ENCODE results near the gene PGGT1B. TPM values are rescaled to one million over a fixed set of nuclear protein-coding genes. Genes with fewer than 3 reads are reported as not detected.

Gene PGGT1B
- total and polyA plus RNA-seq, 2 of the 8 experiments (the other 6 are each of a cell fraction or from before 2014, with no cell fraction given), result 1.9 to 43.1 TPM

DNA sequence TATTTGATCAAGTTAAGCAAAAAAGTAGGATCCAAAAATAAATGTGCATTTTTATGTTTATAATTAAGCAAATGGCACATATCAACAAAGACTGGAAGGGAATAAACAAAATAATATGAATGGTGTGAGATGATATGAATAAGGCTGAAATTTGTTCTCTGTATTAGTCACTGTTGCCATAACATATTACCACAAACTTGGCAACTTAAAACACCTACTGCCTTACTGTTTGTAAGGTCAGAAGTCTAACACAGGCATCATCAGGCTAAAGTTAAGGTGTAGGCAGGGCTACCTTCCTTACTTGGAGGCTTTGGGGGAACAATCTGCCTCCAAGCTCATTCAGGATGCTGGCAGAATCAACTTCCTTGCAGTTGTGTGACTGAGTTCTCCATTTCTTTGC is 19.3 kb downstream of the PGGT1B start:
- POLR2A ChIA-PET (ENCODE audit: partially characterized antibody), result no interaction called here
- Histone ChIP-seq H3K9me3 (ENCODE audit: insufficient read depth in 2 of 2, low read depth in 1 of 2, low read length in 1 of 2) (no peaks in the 10 kb centered on the region), H3K4me2 (ENCODE audit: insufficient read depth in 1 of 2, low read depth in 2 of 2, low read length in 2 of 2) (no peak overlapping the region), H3K4ac (replicated peaks; ENCODE audit: insufficient read length, low read depth, low read length) (no peak overlapping the region), H2BK12ac (ENCODE audit: low read depth, low read length) (no peak overlapping the region), H3K23me2 (ENCODE audit: low read depth, low read length) (no peaks in the 10 kb centered on the region), H4K5ac (ENCODE audit: insufficient read length, low read depth, low read length) (no peak overlapping the region), H3K56ac (replicated peaks; ENCODE audit: insufficient read length, low read depth, low read length) (no peak overlapping the region), H2BK5ac (ENCODE audit: low read depth, low read length) (no peak overlapping the region), H3K79me1 (ENCODE audit: low read depth, low read length) (no peaks in the 10 kb centered on the region; the same call in 1 of the 2 replicates), H2BK120ac (replicated peaks; ENCODE audit: low read depth, low read length) (no peak overlapping the region), H4K8ac (ENCODE audit: extremely low read depth, insufficient read depth, low read length) (no peak overlapping the region), H3K14ac (ENCODE audit: insufficient read length) (no peak overlapping the region), H3K9ac (replicated peaks in 1 of 4; ENCODE audit: extremely low read depth in 1 of 4, low read depth in 3 of 4, low read length in 3 of 4) (no peak overlapping the region), H3K27ac (ENCODE audit: low read depth, low read length) (no peak overlapping the region), H2AK5ac (ENCODE audit: low read depth, low read length) (no peak overlapping the region), H3K23ac (ENCODE audit: insufficient read length) (no peak overlapping the region), H2BK15ac (ENCODE audit: low read length) (no peak overlapping the region), H4K91ac (replicated peaks; ENCODE audit: insufficient read length, low read length) (no peak overlapping the region), H3K79me2 (ENCODE audit: control insufficient read depth in 1 of 2, insufficient read depth in 2 of 2, low read length in 2 of 2) (no peaks in the 10 kb centered on the region; a peak in 1 of 4 replicates), H3K18ac (ENCODE audit: extremely low read depth, low read length) (no peak overlapping the region), H3K4me1 (replicated peaks in 1 of 4; ENCODE audit: control insufficient read depth in 3 of 4, insufficient read depth in 4 of 4, low read length in 3 of 4) (no peaks in the 10 kb centered on the region), H3K36me3 (ENCODE audit: control insufficient read depth in 2 of 4, insufficient read depth in 4 of 4, low read length in 3 of 4) (peaks cover 0 to 12% (median 1%) of the 10 kb centered on the region in 4 experiments; a peak in 2 of 8 replicates), H3K4me3 (ENCODE audit: extremely low read depth in 1 of 4, insufficient read depth in 2 of 4, low read depth in 3 of 4, low read length in 4 of 4) (no peak overlapping the region), H2AFZ (ENCODE audit: low read length) (no peak overlapping the region), H4K20me1 (replicated peaks in 1 of 2; ENCODE audit: control insufficient read depth in 1 of 2, insufficient read depth in 2 of 2, low read length in 2 of 2) (peaks cover 0 to 3% of the 10 kb centered on the region in 2 experiments), H3K27me3 (replicated peaks in 1 of 4; ENCODE audit: control insufficient read depth in 3 of 4, extremely low read depth in 1 of 4, insufficient read depth in 3 of 4, low read length in 3 of 4) (peaks cover 0 to 1% (median 0%) of the 10 kb centered on the region in 4 experiments; a peak in 1 of 7 replicates), H2BK20ac (ENCODE audit: low read length) (no peak overlapping the region)
- CTCF ChIA-PET (ENCODE audit: partially characterized antibody), result interaction anchor here (0.7 kb wide), 1 partner anchor 344 kb away, joined by 3 read pairs; no protein-coding TSS in a partner anchor
- TF ChIP-seq SIX5 (IDR thresholded peaks at IDR 0.05; ENCODE audit: low read depth, low read length), result no peak
- no peak for TF ChIP-seq CTBP2 (IDR thresholded peaks at IDR 0.05; ENCODE audit: borderline replicate concordance, insufficient read depth, insufficient read length, low read length)
- no peak for TF ChIP-seq POLR2A (IDR thresholded peaks at IDR 0.05; ENCODE audit: control extremely low read depth in 1 of 2, low read depth in 2 of 2, low read length in 2 of 2)
- TF ChIP-seq JUND (IDR thresholded peaks at IDR 0.05; ENCODE audit: low read length), result no peak
- no peak for TF ChIP-seq TAF7 (optimal IDR thresholded peaks at IDR 0.05; ENCODE audit: borderline replicate concordance, low read depth, low read length)
- no peak for TF ChIP-seq USF2 (IDR thresholded peaks at IDR 0.05; ENCODE audit: low read length)
- no peak for TF ChIP-seq RBBP5 (IDR thresholded peaks at IDR 0.05; ENCODE audit: borderline replicate concordance, low read depth, low read length)
- TF ChIP-seq GABPA (IDR thresholded peaks at IDR 0.05; ENCODE audit: borderline replicate concordance, insufficient read depth, low read length), result no peak
- FAIRE-seq (no peak), DNase-seq (ENCODE audit: low read depth in 1 of 2, low spot score in 2 of 2) (no peak)

Data from H1 (cell line).